ENCODE measurements around the gene PAFAH2.

Gene PAFAH2

GRCh38 chr1:26031196-26031595 lies 33.3 kb upstream of the PAFAH2 start:
- no peak for DNase-seq

GRCh38 chr1:26029864-26030481 lies 32.1 kb upstream of the PAFAH2 start:
- no peak for DNase-seq

- DNase-seq, result no peak
Observed at GRCh38 chr1:26029054-26029863, 31.4 kb upstream of the PAFAH2 start.

GRCh38 chr1:26028490-26028980 lies 30.7 kb upstream of the PAFAH2 start:
- DNase-seq, result no peak

GRCh38 chr1:26027716-26028489 lies 30.0 kb upstream of the PAFAH2 start:
- DNase-seq, result no peak

- DNase-seq, result no peak
Observed at GRCh38 chr1:26025517-26025916, 27.7 kb upstream of the PAFAH2 start.

- no peak for DNase-seq
Observed at GRCh38 chr1:26025060-26025459, 27.2 kb upstream of the PAFAH2 start.

- DNase-seq, result no peak
Observed at GRCh38 chr1:26023826-26024225, 26.0 kb upstream of the PAFAH2 start.

- DNase-seq, result no peak
Observed at GRCh38 chr1:26023009-26023408, 25.1 kb upstream of the PAFAH2 start.

- no peak for DNase-seq
Observed at GRCh38 chr1:26022404-26022779, 24.5 kb upstream of the PAFAH2 start.

GRCh38 chr1:26021647-26022403 lies 24.0 kb upstream of the PAFAH2 start, which contains the start of gene EXTL1:
EXTL1 (plus strand) TSS chr1:26021775; CDS start chr1:26022647, 872 bp downstream.
- no peak for DNase-seq

- DNase-seq, result no peak
Observed at GRCh38 chr1:26020941-26021646, 23.2 kb upstream of the PAFAH2 start.

- DNase-seq, result no peak
Observed at GRCh38 chr1:26020330-26020768, 22.5 kb upstream of the PAFAH2 start.

GRCh38 chr1:26019641-26020315 lies 21.9 kb upstream of the PAFAH2 start:
- no peak for DNase-seq

- DNase-seq, result no peak
Observed at GRCh38 chr1:26017606-26018005, 19.7 kb upstream of the PAFAH2 start.

GRCh38 chr1:26016953-26017545 lies 19.2 kb upstream of the PAFAH2 start:
- no peak for DNase-seq

- DNase-seq, result no peak
Observed at GRCh38 chr1:26016258-26016952, 18.5 kb upstream of the PAFAH2 start.

- no peak for DNase-seq
Observed at GRCh38 chr1:26015358-26015757, 17.5 kb upstream of the PAFAH2 start.

GRCh38 chr1:26014179-26014578 lies 16.3 kb upstream of the PAFAH2 start:
- no peak for DNase-seq

GRCh38 chr1:26012864-26013263 lies 15.0 kb upstream of the PAFAH2 start:
- no peak for DNase-seq

All from DMS53 (cell line).